ENCODE data around the gene NAA25.

- TF ChIP-seq CTCF (IDR thresholded peaks at IDR 0.05; ENCODE audit: insufficient read depth, low read depth, low read length) = no peak
- no peak for TF ChIP-seq EZH2 (IDR thresholded peaks at IDR 0.05; ENCODE audit: insufficient read depth, low read length)
Measured at GRCh38 chr12:112112409-112113133, 4.0 kb upstream of the NAA25 start.
